Measurements from ENCODE around the gene INTU. TPM values are rescaled to one million over a fixed set of nuclear protein-coding genes. Genes with fewer than 3 reads are reported as not detected.
"Not testable (repeated sequence)": the region's sequence is repeated elsewhere in the genome, so short reads cannot be mapped to it uniquely, and the experiment has no call there.

Gene INTU
- total RNA-seq, 1 experiment from 2014 or later = 10.8 TPM

DNA sequence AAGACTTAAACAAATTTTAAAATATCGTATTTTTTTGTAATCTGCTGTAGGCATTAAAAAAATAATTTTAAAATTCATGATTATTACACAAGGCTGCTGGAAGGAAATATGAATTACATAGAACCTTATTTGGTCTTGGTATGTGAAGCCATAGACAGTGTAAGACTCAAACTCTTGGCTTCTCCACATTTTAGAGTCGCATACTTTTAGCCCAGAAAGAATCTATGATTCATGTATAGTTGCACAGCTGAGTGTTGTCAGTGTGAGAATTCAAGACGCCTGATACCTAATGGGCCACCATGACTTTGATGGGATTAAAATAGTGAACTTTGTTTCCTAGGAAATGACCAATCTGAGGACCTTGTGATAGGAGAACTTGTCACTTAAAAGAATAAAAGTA, 1.4 kb downstream of the INTU start:
- in situ Hi-C loops (cut with HindIII; ENCODE audit: low sequenced_read_pairs) = no loop called here

DNA sequence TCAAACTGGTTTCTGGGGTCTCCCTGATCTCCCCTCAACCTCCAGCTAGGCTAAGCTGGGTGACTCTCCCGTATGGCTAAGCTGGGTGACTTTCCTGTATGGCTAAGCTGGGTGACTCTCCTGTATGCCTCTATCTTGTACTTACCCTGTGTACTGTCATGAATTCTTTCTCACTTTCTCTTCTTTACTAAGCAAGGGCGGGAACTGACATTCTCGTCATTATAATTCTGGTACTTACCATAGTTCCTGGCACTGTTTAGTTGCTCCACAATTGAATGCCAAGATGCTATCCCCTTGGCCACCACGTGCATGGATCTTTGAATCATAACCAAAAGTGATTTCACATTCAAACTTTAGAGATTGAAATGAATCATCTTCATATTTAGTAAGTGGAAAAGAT, 8.8 kb downstream of the INTU start:
- in situ Hi-C loops (cut with HindIII; ENCODE audit: low sequenced_read_pairs) = no loop called here

More for the DNA sequence above, 1.4 kb downstream of the INTU start:
- DNase-seq (ENCODE audit: low spot score) = no peak

DNA sequence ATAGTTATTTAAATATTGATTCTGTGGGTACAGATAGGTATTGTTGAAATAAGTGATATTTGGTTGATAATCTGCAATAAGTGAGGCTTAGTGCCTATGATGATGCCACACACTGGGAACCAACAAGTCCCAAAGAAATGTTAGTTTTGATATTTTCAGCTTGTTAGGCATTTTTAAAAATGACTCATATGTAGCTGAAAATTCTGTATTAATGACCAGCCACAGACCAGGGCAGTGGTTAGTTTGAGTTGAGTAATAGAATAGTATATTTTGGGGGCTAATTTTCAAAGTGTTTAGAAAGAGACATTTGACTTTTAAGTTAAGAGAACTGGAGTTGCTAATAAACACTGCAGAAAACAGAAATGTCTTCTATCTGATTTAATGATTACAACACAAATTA, 9.4 kb downstream of the INTU start:
- in situ Hi-C loops (cut with HindIII; ENCODE audit: low sequenced_read_pairs) = no loop called here
- no peak for DNase-seq (ENCODE audit: low spot score)

More for the DNA sequence above, 8.8 kb downstream of the INTU start:
- no peak for DNase-seq (ENCODE audit: low spot score)

DNA sequence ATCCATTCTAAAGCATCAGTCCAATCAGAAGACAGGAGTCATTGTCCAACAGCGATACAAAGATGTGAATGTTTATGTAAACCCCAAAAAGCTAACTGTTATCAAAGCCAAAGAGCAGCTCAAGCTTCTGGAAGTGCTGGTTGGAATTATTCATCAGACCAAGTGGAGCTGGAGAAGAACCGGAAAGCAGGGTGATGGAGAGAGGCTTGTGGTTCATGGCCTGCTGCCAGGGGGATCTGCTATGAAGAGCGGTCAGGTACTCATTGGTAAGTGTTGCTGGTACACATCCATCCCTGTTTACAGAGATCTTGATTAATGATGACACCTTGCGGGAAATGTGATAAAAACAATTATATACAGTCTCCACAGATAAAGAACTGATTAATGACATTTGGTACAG, 11.0 kb downstream of the INTU start:
- no peak for DNase-seq (ENCODE audit: low spot score)
- in situ Hi-C loops (cut with HindIII; ENCODE audit: low sequenced_read_pairs) = no loop called here

DNA sequence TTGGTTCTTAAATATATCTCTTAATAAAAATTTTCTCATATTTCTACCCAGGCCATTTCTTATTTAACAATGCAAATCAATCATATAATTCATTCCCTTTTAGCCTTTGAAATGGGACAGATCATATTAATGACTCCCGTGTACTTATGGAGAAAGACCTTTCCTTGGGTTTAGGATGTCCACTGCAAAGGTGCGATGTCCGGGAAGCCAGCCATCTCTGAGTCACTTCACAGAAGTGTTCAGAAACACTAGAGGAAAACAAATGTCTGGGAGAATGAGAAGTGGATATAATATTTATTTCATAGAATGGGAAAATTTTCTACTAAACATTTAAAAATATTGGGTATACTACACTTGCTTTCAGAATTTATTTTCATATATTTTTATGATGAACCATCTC, 15.3 kb downstream of the INTU start:
- no peak for DNase-seq (ENCODE audit: low spot score)
- in situ Hi-C loops (cut with HindIII; ENCODE audit: low sequenced_read_pairs) = no loop called here

DNA sequence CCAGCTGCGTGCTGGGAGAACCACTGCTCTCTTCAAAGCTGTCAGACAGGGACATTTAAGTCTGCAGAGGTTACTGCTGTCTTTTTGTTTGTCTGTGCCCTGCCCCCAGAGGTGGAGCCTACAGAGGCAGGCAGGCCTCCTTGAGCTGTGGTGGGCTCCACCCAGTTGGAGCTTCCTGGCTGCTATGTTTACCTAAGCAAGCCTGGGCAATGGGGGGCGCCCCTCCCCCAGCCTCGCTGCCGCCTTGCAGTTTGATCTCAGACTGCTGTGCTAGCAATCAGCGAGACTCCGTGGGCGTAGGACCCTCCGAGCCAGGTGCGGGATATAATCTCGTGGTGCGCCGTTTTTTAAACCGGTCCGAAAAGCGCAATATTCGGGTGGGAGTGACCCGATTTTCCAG, 22.8 kb downstream of the INTU start:
- in situ Hi-C loops (cut with HindIII; ENCODE audit: low sequenced_read_pairs); DNase-seq (ENCODE audit: low spot score): not testable (repeated sequence)

DNA sequence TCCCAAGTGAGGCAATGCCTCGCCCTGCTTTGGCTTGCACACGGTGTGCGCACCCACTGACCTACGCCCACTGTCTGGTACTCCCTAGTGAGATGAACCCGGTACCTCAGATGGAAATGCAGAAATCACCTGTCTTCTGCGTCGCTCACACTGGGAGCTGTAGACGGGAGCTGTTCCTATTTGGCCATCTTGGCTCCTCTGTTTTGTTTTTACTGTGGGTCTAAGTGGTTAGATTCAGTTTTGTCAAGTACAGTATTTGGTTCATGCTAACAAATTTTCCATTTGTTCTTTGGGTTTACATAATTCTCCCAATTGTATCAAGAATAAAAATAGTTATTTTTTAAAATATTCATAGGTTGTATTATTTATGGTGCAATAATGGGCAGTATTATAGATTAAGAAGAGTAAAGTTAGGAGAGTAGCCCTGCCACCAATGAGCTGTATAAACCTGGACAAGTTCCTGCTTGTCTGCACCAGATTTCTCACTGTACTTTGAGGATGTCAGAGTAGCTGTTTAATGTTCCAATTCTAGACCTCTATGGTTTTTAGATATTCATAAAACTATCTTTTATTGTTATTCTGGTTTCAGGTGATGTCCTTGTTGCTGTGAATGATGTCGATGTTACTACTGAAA, 23.4 kb downstream of the INTU start:
- DNase-seq (ENCODE audit: low spot score) = no peak
- in situ Hi-C loops (cut with HindIII; ENCODE audit: low sequenced_read_pairs) = no loop called here

DNA sequence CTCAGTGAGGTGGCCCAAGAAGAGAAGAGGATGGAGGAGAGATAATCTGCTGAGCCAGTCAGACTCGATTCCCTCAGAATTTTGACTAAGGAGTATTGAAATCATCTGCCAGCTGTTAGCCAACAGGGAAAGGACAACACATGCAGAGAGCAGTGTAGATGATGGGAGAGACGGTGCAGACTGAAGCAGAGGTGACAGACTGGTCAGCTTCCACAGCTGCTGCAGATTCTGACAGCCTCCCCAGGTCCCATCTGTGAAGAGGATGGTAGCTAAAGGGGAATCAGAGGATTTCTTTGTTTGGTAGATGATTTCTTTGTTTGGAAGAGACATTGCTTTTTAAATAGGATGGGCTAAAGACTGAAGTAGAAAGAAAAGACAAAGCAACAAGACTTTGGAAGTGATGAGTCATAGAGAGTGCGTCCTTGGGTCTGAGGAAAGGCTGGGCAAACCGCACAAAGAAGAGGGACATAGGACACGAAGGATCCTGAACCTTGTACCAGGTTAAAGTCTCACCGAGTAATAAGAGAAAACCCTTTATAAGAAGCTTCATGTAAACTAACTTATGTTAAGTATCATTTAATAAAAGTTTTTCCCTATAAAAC, 27.6 kb downstream of the INTU start:
- in situ Hi-C loops (cut with HindIII; ENCODE audit: low sequenced_read_pairs) = no loop called here
- no peak for DNase-seq (ENCODE audit: low spot score)

DNA sequence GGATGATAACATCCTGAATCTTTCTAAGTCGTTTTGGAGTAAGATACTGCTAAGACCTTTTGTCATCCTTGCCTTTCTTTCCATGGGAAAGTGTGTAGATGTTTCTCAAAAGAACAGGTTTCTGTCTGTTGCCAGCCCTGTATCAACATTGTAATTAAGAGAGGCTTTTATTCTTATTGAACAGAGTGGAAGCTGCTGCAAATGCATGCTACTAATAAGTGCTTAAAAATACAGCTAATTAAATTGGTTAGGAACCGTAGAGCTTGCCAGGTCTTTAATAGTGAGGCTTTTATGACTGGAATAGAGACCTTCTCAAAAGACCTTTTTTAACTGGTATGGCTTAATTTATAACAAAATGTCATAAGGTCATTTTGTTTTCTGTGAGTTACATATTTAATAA, 34.4 kb downstream of the INTU start:
- no peak for DNase-seq (ENCODE audit: low spot score)
- in situ Hi-C loops (cut with HindIII; ENCODE audit: low sequenced_read_pairs) = no loop called here

DNA sequence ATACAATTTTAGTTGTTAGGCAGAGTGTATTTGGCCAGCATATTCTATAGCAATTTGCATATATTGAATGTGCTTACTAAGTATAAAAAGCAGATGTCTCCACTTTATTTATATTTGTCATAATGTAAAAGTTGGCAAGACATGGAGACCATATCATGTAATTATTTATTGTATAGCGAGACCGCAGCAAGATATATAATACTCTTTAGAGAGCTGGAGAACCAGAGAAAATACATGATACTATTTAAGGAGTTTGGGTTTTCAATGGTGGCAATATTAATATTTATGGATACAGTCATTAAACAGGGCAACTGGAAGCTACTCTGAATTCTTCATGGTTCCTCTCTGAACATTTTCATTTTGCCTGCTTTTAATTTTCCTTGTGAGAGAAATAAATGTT, 35.0 kb downstream of the INTU start:
- DNase-seq (ENCODE audit: low spot score) = no peak
- in situ Hi-C loops (cut with HindIII; ENCODE audit: low sequenced_read_pairs) = no loop called here

DNA sequence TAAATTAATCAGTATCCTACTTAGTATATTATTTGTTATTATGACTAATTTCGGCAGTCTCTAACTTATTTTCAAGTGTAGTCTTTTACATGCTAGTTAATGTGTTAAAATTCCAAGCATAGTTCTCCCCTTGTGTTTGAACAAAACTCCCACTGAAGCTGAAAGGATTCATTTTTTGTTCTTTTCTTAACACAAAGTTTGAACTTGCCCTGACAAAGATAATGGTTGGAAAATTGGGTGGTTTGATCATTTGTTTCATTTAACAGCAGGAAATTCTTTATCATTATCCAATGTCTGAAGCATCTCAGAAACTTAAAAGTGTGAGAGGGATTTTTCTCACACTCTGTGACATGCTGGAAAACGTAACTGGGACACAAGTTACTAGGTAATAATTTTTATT, 36.0 kb downstream of the INTU start:
- in situ Hi-C loops (cut with HindIII; ENCODE audit: low sequenced_read_pairs) = no loop called here
- no peak for DNase-seq (ENCODE audit: low spot score)

DNA sequence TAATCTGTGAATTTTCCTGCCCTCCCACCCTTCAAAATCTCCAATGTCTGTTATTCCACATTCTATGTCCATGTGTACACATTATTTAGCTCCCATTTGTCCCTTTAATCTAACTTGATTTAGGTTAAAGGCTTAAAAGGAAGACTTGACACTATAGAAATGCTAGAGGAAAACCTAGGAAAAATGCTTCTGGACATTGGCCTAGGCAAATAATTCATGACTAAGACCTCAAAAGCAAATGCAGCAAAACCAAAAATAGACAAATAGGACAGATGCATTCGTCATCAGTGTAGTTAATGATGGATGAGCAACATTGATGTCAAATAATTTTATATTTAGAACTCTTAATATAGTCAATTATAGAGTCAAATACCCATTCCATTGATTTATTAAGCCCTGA, 36.9 kb downstream of the INTU start:
- no peak for DNase-seq (ENCODE audit: low spot score)
- in situ Hi-C loops (cut with HindIII; ENCODE audit: low sequenced_read_pairs) = no loop called here

DNA sequence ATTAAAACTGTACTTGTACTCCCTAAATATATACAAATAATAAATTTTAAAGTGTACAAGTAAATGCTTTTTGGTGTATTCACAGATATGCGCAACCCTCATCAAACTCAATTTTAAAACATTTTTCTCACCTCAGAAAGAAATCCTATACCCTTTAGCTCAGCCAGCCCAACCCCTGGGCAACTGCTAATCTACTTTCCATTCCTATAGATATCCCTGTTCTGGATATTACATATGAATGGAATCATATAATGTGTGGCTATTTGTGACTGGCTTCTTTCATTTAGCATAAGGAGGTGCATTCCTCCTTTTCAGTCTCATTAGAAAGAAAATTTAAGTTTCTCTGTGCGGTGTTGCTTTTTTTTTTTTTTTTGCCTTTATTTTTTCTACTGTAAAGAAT, 39.4 kb downstream of the INTU start:
- in situ Hi-C loops (cut with HindIII; ENCODE audit: low sequenced_read_pairs) = no loop called here
- DNase-seq (ENCODE audit: low spot score) = no peak

DNA sequence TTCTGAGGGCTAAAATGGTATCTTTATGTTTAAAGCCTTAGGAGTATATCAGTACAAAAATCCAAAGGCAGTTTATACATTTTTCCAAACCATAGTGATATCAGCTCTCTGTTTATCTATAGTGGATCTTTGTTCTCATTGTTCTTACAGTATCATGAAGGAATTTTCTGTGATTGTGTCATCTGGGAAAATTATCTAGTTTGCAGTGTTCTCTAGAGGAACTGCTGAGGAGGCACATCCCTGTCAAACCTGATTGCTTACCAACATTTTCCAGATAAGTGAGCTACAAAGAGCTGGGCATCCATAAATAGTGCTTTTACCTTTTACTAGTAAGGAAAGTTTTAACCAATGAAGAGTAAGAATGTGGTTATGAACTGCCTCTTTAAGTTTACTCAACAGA, 52.5 kb downstream of the INTU start:
- in situ Hi-C loops (cut with HindIII; ENCODE audit: low sequenced_read_pairs) = no loop called here
- no peak for DNase-seq (ENCODE audit: low spot score)

DNA sequence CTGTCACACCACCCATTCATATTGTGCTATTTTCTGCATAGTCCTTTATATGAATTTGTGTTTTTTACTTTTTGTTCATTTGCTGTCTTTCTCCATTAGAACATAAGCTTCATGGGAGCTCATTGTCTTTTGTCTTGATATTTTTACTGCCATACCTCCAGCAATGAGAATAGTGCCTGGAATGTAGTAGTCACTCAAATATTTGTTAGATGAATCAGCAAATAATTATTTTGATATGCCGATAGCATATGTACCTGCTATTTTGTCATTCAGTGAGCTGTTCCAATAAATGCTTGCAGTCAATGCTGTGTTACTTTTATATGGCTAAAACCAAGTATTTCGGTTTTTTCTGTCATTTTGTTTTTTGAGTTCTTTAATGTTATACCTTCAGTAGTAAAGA, 53.9 kb downstream of the INTU start:
- DNase-seq (ENCODE audit: low spot score) = no peak
- in situ Hi-C loops (cut with HindIII; ENCODE audit: low sequenced_read_pairs) = no loop called here

DNA sequence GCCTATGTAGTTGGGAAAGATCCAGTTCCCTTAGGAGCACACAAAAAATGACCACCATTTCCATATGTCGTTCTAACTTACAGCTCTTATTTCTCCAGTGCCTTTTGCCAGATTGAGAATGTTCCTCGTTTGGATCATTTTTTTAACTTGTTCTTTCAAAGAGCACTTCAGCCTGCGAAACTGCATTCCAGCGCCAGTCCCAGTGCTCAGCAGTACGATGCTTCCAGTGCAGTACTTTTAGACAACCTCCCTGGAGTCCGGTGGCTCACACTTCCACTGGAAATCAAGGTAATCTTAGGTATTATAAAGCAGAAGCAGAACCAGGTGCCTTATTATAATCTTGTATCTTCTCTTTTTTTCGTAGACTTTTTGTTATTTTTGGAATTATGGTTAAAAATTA, 54.8 kb downstream of the INTU start:
- in situ Hi-C loops (cut with HindIII; ENCODE audit: low sequenced_read_pairs) = no loop called here
- no peak for DNase-seq (ENCODE audit: low spot score)

DNA sequence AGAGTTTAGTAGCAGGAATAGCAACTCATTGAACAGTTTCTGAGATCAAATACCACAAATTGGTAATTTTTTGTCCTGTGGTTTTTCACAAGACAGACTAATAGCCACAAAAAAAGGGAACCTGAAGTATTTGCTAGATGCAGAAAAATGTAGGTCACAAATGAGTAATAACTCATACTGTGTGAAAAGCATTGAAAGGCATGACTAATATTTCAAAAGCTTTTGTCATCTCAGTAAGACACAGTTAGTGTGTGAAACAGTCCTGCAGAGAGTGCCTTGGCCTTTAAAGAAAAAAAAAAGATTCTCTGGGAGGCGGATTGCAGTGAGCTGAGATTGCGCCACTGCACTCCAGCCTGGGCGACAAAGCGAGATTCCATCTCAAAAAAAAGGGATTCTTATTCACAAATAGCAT, 66.0 kb downstream of the INTU start:
- no peak for DNase-seq (ENCODE audit: low spot score)

DNA sequence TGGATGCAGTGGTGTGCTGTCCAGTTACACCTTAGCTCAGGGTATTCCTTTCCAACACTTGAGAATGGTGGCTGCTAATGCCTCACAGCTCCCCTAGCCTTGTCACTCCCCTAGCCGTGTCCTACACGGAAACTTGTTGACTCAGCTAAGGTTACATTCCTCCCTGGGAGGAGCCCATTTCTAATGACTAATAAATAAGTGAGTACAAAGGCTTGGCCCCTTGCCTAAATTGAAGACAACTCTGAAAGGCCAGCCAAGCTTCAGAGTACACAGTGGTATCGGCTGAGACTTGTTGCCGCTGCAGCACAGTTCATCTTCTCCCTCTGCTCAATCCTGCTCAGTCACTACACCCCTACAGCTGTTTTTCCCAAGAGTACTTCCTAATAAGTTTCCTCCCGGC, 76.2 kb downstream of the INTU start:
- DNase-seq (ENCODE audit: low spot score) = no peak
- in situ Hi-C loops (cut with HindIII; ENCODE audit: low sequenced_read_pairs) = no loop called here

More for the DNA sequence above, 66.0 kb downstream of the INTU start:
- in situ Hi-C loops (cut with HindIII; ENCODE audit: low sequenced_read_pairs) = no loop called here

DNA sequence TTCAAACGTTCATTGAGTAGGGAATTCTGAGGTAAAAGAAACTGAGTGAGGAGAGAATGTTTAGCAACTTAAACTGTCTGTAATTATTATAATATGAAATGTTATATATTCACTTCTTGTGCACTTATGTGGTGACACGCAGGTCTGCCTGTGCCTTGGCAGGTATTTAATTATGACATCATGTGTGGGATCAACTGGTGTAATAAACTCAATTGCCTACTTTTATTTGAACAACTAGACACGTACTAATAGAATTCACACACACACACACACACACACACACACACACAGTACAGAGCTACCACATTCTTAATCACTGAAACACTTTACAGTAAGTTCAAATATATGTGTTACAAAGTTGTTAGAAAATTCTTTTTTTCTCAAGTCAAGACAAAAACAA, 76.7 kb downstream of the INTU start:
- no peak for DNase-seq (ENCODE audit: low spot score)
- in situ Hi-C loops (cut with HindIII; ENCODE audit: low sequenced_read_pairs) = no loop called here

DNA sequence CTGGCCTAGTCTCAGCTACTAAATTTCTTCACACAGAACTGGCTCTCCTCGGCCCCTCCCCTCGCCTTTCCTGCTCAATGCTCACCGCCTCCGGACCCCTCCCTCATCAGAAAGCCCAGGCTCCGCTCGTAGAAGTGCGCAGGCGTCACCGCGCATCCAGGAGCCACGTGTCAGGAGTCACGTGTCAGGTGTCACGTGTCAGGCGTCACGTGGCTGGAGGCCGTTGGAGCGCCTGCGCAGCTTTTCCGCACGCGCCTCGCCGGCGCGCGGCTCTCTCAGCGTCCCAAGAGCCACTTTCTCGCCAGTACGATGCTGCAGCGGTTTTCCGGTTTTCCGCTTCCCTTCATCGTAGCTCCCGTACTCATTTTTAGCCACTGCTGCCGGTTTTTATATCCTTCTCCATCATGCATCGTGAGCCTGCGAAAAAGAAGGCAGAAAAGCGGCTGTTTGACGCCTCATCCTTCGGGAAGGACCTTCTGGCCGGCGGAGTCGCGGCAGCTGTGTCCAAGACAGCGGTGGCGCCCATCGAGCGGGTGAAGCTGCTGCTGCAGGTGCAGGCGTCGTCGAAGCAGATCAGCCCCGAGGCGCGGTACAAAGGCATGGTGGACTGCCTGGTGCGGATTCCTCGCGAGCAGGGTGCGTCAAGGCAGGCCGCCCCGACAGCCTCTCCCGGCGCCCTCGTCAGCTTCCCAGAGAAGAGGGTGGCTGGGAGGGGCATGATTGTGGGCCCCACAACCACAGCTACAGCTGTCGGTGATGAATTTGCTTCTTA, 97.6 kb downstream of the INTU start, which contains the start of gene SLC25A31:
TSS of gene SLC25A31 (plus strand) at position 259 of the 772 bp plus-strand sequence. CDS start at position 405, 146 bp downstream.
- no peak for DNase-seq (ENCODE audit: low spot score)
- in situ Hi-C loops (cut with HindIII; ENCODE audit: low sequenced_read_pairs) = no loop called here
